Right forelimb (tissue), 1 donor: ENCODE data around the gene ZNF789.

Source experiments
- DNase-seq: peaks from one replicate; pipeline ENCODE4 v3.0.0-alpha.2; 2018

The ZNF789 gene

DNA sequence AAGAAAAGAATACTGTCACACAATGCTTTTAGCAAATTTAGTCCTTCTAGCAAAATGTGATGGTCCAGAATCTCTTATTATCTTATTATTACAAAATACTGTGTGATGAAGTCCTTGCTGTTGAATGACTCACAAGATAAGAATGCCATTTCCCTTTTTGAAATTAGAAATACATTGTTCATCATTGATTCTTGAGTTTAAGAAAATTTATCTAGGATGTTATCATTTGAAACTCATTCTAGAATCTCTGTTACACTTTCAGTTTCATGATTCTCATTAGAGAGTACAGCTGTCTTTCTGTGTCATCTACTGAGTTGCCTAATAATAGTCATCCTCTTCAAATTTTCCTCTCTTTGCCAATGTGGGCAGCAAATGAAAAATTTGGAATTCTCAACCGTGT lies 41.4 kb downstream of the ZNF789 start:
- no peak for DNase-seq

- DNase-seq, result no peak
Measured at GRCh38 chr7:99521399-99521798, 48.7 kb downstream of the ZNF789 start.

GRCh38 chr7:99525713-99526440 lies 53.2 kb downstream of the ZNF789 start:
- DNase-seq, result no peak

DNA sequence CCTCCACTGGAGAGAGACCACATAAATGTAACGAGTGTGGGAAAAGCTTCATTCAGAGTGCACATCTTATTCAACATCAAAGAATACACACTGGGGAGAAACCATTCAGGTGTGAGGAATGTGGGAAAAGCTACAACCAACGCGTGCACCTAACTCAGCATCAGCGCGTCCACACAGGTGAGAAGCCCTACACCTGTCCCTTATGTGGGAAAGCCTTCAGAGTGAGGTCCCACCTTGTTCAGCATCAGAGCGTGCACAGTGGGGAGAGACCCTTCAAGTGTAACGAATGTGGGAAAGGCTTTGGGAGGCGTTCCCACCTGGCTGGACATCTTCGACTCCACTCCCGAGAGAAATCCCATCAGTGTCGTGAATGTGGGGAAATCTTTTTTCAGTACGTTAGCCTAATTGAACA lies 58.7 kb downstream of the ZNF789 start:
- no peak for DNase-seq

DNA sequence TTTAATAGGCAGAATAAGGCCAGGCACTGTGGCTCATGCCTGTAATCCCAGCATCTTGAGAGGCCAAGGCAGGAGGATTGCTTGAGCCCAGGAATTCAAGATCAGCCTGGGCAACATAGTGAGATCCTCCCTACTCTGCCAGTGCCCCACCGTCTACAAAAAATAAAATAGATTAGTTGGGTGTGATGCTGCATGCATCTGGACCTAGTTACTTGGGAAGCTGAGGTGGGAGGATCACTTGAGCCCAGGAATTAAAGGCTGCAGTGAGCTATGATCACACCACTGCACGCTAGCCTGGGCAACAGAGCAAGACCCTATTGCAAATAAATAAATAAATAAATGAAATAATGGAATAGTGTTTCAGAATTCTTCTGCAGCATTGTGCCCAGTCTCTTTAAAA lies 63.0 kb downstream of the ZNF789 start:
- no peak for DNase-seq
